Right lobe of liver (tissue), 6 donors: ENCODE measurements around the gene TACSTD2. TPM values are rescaled to one million over a fixed set of nuclear protein-coding genes. Genes with fewer than 3 reads are reported as not detected.

ENCODE experiments used
- ATAC-seq, 4 donors: fragments of 200-7000 bp; cut with Tn5 transposase; one replicate each; pipeline ENCODE4 v1.9.1; 2020; ENCODE audit warnings: mild to moderate bottlenecking in 4 of 4, moderate library complexity in 4 of 4
- DNase-seq, 3 donors: peaks; one replicate each; pipeline ENCODE4 v3.0.0-alpha.2; 2020
- H3K27ac ChIP-seq, 3 donors: fragments of 200-600 bp; one replicate each; pipeline ENCODE4 v1.8.0; 2022
- H3K27me3 ChIP-seq, 2 donors: fragments of 200-600 bp; one replicate each; pipeline ENCODE4 v1.8.0; 2022
- H3K36me3 ChIP-seq, 4 donors: fragments of 200-600 bp; sonication (generic) in 1 of 4; one replicate each; pipeline versions ENCODE4 v1.5.1 to v1.8.0; 2017 to 2022; ENCODE audit warnings: control low read depth in 1 of 4
- H3K4me1 ChIP-seq, 4 donors: fragments of 200-600 bp; sonication (generic) in 1 of 4; one replicate each; pipeline versions ENCODE4 v1.5.1 to v1.8.0; 2017 to 2022; ENCODE audit warnings: control low read depth in 1 of 4
- H3K4me3 ChIP-seq, 3 donors: fragments of 200-600 bp; one replicate each; pipeline ENCODE4 v1.8.0; 2022
- H3K9me3 ChIP-seq, 4 donors: fragments of 200-600 bp; sonication (generic) in 1 of 4; one replicate each; pipeline versions ENCODE4 v1.5.1 to v1.8.0; 2017 to 2022; ENCODE audit warnings: control low read depth in 1 of 4
- CTCF ChIP-seq, 4 donors: fragments of 200-600 bp in 3 of 4; fragments of 450-650 bp in 1 of 4; IDR thresholded peaks; one replicate each; pipeline versions ENCODE4 v1.5.1 to v1.8.0; 2016 to 2022; ENCODE audit warnings: antibody characterized with exemption in 4 of 4, mild to moderate bottlenecking in 2 of 4
- POLR2A ChIP-seq: fragments of 450-650 bp; IDR thresholded peaks from one replicate; pipeline ENCODE4 v1.6.1; 2017; ENCODE audit warnings: antibody characterized with exemption, mild to moderate bottlenecking
- WGBS: methylation state at CpG from one replicate; pipeline ENCODE4 v1.1.6; 2018; ENCODE audit warnings: low coverage, low lambda C conversion rate; ENCODE audit not compliant: insufficient coverage; ENCODE audit errors: missing lambda C conversion rate; 5-methylcytosine and 5-hydroxymethylcytosine counted together
- intact Hi-C, 2 donors: fragments of 100-400 bp; cut with DNase I; formaldehyde crosslinking; loops; one replicate each; pipeline versions ENCODE4 v1.11.2 to v1.14.1; 2022
- total RNA-seq, 6 experiments: library from RNA; depleted of rRNA in 2 of 6; stranded (reverse); fragments of >200 nt in 2 of 6; fragmentation: NEBNext Ultra II Directional in 3 of 6; extraction: Animal tissue kit (Norgen Biotek cat#: 25700) in 3 of 6; gene quantifications; one replicate each; pipeline versions ENCODE4 v1.1.0 to v1.2.4, GENCODE V29; 2016 to 2023
- donor health status: DM: no; HTN: yes; CAD: no.
- donor health status: DM: no; HTN: no; CAD: no.
- donor health status: DM: no; HTN: no; CAD: no.
- donor health status: DM: no; HTN: yes; CAD: no.
- donor health status: DM: no; HTN: yes; CAD: no.

Gene TACSTD2
- total RNA-seq, 6 experiments from 2014 or later: 1.0 to 4.7 (median 1.3) TPM

GRCh38 chr1:58546520-58547308, 30.3 kb downstream of the TACSTD2 start, which contains the start of gene OMA1:
Gene OMA1 (minus strand): TSS chr1:58546726. CDS start chr1:58539294, 7,432 bp downstream.
- no peaks in the 10 kb centered on the region for H3K36me3 ChIP-seq
- DNase-seq: peak; percentile 98 to 99 (median 98)
- ATAC-seq: peak; percentile 96 to 98 (median 97)

GRCh38 chr1:58545591-58546519, 31.2 kb downstream of the TACSTD2 start:
- peak overlapping the region; percentile 54 to 70 (median 61) for H3K4me3 ChIP-seq
- H3K9me3 ChIP-seq: no peaks in the 10 kb centered on the region
- H3K4me1 ChIP-seq: peaks cover 0 to 11% (median 0%) of the 10 kb centered on the region in 4 donors
- WGBS: under 1% methylated on average over 19 of the region's 43 CpGs
- no peaks in the 10 kb centered on the region for H3K27me3 ChIP-seq
- peak overlapping the region; percentile 94 to 99 (median 98) for H3K27ac ChIP-seq
- DNase-seq: peak; percentile 87 to 91 (median 87)
- intact Hi-C loops: no loop called here
- no peak for TF ChIP-seq CTCF (IDR thresholded peaks at IDR 0.05)
- TF ChIP-seq POLR2A: no peak
- ATAC-seq: peak; percentile 83 to 90 (median 88)
- H3K36me3 ChIP-seq: no peaks in the 10 kb centered on the region

More at GRCh38 chr1:58546520-58547308, 30.3 kb downstream of the TACSTD2 start, which contains the start of gene OMA1:
- TF ChIP-seq CTCF (IDR thresholded peaks at IDR 0.05) (peak; percentile 97 to 99 (median 98)), POLR2A (peak; percentile 83)
- under 1% methylated on average over 45 of the region's 46 CpGs for WGBS
- no peaks in the 10 kb centered on the region for H3K27me3 ChIP-seq
- peak within 1 kb of the TSS; percentile 54 to 70 (median 61) for H3K4me3 ChIP-seq
- H3K9me3 ChIP-seq: no peaks in the 10 kb centered on the region
- H3K27ac ChIP-seq: peak within 1 kb of the TSS; percentile 94 to 99 (median 98)
- peaks cover 0 to 11% (median 0%) of the 10 kb centered on the region in 4 donors for H3K4me1 ChIP-seq
- intact Hi-C loops: no loop called here

GRCh38 chr1:58543260-58543659, 33.8 kb downstream of the TACSTD2 start:
- ATAC-seq (no peak), DNase-seq (no peak)
- no peaks in the 10 kb centered on the region for H3K36me3 ChIP-seq
- 100% methylated on average over 1 of the region's 1 CpG for WGBS
- H3K4me3 ChIP-seq: no peak overlapping the region
- peaks cover 0 to 11% (median 0%) of the 10 kb centered on the region in 4 donors for H3K4me1 ChIP-seq
- intact Hi-C loops: no loop called here
- H3K9me3 ChIP-seq: no peaks in the 10 kb centered on the region
- TF ChIP-seq POLR2A (no peak), CTCF (IDR thresholded peaks at IDR 0.05) (no peak)
- H3K27ac ChIP-seq: no peak overlapping the region
- H3K27me3 ChIP-seq: no peaks in the 10 kb centered on the region

GRCh38 chr1:58539553-58539952, 37.5 kb downstream of the TACSTD2 start:
- Histone ChIP-seq H3K27ac (no peak overlapping the region), H3K4me3 (no peak overlapping the region), H3K9me3 (no peaks in the 10 kb centered on the region), H3K27me3 (no peaks in the 10 kb centered on the region), H3K4me1 (no peaks in the 10 kb centered on the region), H3K36me3 (no peaks in the 10 kb centered on the region)
- TF ChIP-seq CTCF (IDR thresholded peaks at IDR 0.05): no peak
- TF ChIP-seq POLR2A: no peak
- 71% methylated on average over 2 of the region's 2 CpGs for whole genome bisulfite sequencing
- ATAC-seq (no peak), DNase-seq (no peak)
- intact Hi-C loops: no loop called here
